Activated T-helper 17 cell treated with anti-CD3 and anti-CD28 coated beads, Interleukin-2, amount 50 U/mL, for 72 hours (primary cell): ENCODE results near the gene PPP1R1C. TPM values are rescaled to one million over a fixed set of nuclear protein-coding genes. Genes with fewer than 3 reads are reported as not detected.

Source experiments
- ATAC-seq: fragments of 150-1000 bp; cut with Tn5 transposase; replicated peaks from 2 replicates; pipeline ENCODE4 v1.10.0; 2021; ENCODE audit warnings: mild to moderate bottlenecking, moderate library complexity
- H3K27ac Mint-ChIP-seq: one replicate; pipeline ENCODE4 v1.8.0; 2022; ENCODE audit warnings: mixed read lengths
- H3K27me3 Mint-ChIP-seq: one replicate; pipeline ENCODE4 v1.8.0; 2022; ENCODE audit warnings: mixed read lengths
- H3K36me3 Mint-ChIP-seq: one replicate; pipeline ENCODE4 v1.8.0; 2022; ENCODE audit warnings: low read depth, mild to moderate bottlenecking, mixed read lengths
- H3K4me1 Mint-ChIP-seq: one replicate; pipeline ENCODE4 v1.8.0; 2022; ENCODE audit warnings: mixed read lengths
- H3K4me3 Mint-ChIP-seq: one replicate; pipeline ENCODE4 v1.8.0; 2022; ENCODE audit warnings: mild to moderate bottlenecking, mixed read lengths
- H3K9me3 Mint-ChIP-seq: one replicate; pipeline ENCODE4 v1.8.0; 2022; ENCODE audit warnings: mixed read lengths
- total RNA-seq, 2 donors: library from RNA; stranded (reverse); gene quantifications; one replicate each; pipeline ENCODE4 v1.2.3, GENCODE V29; 2022

PPP1R1C gene
- total RNA-seq, 2 donors from 2014 or later, result not detected

DNA sequence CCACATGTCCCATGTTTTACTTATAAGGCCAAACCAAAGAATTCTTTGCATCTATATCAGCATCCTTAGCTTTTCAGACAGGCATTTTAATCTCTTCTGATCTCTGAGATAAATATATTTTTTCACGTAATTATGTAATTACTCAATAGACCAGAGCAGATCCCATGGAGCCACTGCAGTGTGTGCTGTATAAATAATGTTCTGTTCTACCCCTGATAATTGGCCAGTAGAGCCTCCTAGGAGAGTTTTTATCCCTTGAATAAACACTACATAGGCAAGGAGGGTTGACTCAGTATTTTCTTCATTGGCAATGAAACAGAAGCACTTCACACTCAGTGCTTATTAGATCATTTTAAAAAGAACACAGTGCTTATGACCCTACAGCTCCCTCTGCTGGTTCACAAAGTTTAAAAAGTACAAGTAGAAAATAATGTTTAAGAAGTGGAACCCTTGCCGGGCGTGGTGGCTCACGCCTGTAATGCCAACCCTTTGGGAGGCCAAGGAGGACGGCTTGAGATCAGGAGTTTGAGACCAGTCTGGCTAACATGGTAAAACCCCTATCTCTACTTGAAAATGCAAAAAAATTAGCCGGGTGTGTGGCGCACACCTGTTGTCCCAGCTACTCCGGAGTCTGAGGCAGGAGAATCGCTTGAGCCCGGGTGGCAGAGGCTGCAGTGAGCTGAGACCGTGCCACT, 91.9 kb downstream of the PPP1R1C start:
- no peaks in the 10 kb centered on the region for H3K9me3 Mint-ChIP-seq
- H3K27ac Mint-ChIP-seq, result no peak overlapping the region
- no peaks in the 10 kb centered on the region for H3K4me1 Mint-ChIP-seq
- no peak overlapping the region for H3K4me3 Mint-ChIP-seq
- no peak for ATAC-seq
- H3K36me3 Mint-ChIP-seq, result no peaks in the 10 kb centered on the region
- peaks cover 7% of the 10 kb centered on the region for H3K27me3 Mint-ChIP-seq

DNA sequence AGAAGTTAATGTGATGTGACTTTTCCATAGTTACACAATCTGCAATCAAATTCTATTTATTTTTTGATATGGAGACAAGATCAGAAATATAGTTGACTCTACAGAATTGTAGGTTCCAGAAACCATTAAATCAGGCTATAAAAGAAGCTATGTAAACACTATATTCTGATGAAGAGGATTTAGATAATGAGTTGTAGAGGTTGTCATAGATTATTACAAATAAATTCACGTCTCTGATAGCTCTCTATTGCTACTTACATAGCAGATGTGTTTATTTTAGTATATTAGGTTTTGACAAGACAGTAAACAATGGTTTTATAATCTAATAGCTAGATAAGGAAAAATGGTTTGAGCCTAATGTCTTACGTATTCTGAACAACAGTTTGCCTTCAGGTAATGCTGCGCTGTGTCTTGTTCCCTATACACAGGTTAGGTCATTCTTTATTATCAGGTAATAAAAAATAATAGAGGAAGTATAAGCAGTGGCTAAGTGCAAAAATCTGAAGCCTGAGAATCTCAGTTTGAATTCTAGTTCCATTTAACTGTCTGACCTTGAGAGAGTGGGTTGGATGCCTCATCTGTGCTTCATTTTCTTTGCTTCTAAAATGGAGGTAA, 93.4 kb downstream of the PPP1R1C start:
- peaks cover 7% of the 10 kb centered on the region for H3K27me3 Mint-ChIP-seq
- no peaks in the 10 kb centered on the region for H3K4me1 Mint-ChIP-seq
- no peaks in the 10 kb centered on the region for H3K36me3 Mint-ChIP-seq
- H3K27ac Mint-ChIP-seq, result no peak overlapping the region
- ATAC-seq, result no peak
- H3K4me3 Mint-ChIP-seq, result no peak overlapping the region
- no peaks in the 10 kb centered on the region for H3K9me3 Mint-ChIP-seq

DNA sequence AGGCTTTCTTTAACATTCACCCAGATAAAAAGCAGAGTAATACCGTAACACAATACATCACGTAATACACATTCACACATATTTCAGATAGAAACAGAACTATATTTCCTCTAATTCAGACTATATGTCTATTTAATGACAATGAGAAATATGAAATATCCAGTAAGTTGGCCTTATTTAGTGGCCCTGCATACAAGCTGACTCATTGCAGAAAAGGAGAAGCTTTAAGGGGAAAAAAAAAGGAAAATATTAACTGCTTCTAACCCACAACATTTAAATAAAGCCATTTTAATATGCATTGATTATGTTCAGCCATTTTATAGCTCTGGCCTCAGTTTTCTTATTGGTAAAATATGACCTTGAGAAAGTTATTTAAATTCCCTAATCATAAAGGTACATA, 94.8 kb downstream of the PPP1R1C start:
- ATAC-seq, result no peak
- no peak overlapping the region for H3K27ac Mint-ChIP-seq
- no peaks in the 10 kb centered on the region for H3K36me3 Mint-ChIP-seq
- H3K27me3 Mint-ChIP-seq, result peaks cover 7% of the 10 kb centered on the region
- no peak overlapping the region for H3K4me3 Mint-ChIP-seq
- no peaks in the 10 kb centered on the region for H3K9me3 Mint-ChIP-seq
- no peaks in the 10 kb centered on the region for H3K4me1 Mint-ChIP-seq

DNA sequence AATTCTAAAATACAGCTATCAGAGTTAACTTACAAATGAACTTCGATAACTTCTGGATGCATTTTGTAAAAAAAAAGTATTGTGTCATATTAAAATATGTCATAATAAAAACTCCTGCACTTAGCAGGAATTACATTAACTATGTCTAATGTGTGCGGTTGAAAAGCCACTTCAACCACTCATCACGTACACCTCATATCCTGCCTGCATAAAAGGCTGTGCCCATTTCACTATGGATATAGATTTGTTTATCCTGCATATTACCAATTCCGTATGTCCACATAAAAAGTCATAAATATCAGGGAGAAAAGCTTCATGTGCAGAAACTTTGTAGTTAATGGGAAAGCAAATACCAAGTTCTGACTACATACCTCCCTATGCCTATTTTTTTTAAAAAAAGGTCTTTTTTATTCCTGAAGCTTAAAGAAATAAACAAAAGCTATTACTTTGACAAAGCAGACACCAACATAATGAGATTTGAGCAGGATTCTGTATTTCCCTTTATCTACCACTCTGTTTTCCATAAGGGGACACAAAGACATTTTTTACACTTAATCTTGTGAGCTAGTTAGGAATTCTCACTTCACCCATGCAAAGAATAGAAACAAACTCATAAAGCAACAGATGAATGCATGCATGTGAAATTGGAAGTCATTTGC, 96.1 kb downstream of the PPP1R1C start:
- H3K27me3 Mint-ChIP-seq, result peaks cover 10% of the 10 kb centered on the region
- no peaks in the 10 kb centered on the region for H3K36me3 Mint-ChIP-seq
- no peaks in the 10 kb centered on the region for H3K4me1 Mint-ChIP-seq
- no peak for ATAC-seq
- H3K4me3 Mint-ChIP-seq, result no peak overlapping the region
- no peak overlapping the region for H3K27ac Mint-ChIP-seq
- no peaks in the 10 kb centered on the region for H3K9me3 Mint-ChIP-seq

DNA sequence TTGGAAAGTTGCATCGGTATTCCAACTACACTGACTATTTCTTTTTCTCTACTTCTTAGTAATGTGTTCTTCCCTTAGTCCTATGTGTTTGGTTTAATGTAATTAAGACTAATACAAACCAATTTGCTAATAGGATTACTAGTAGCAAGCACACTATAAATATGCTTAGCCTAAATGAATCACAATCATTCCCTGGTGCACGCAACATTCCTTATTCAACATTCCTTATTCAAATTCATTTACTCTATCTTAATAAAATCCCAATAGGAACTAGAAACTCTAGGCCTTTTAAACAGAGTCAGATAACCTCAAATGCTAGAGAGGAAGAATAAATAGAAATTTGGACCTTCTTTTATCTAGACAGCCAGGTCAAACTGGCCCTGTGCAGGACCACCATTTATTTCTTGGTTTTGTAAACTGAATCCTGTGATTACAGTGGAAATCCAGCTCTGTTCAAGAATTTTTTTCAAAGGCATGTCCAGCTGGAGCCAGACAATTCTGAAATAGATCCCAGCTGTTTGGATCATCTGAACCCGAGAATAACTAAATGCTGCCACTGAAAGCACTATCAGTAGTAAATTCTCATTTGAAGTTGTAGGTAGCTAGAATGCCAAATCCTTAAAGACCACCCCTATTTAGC, 103.1 kb downstream of the PPP1R1C start:
- peaks cover 14% of the 10 kb centered on the region for H3K27me3 Mint-ChIP-seq
- no peaks in the 10 kb centered on the region for H3K4me1 Mint-ChIP-seq
- no peaks in the 10 kb centered on the region for H3K9me3 Mint-ChIP-seq
- H3K4me3 Mint-ChIP-seq, result no peak overlapping the region
- no peak for ATAC-seq
- no peak overlapping the region for H3K27ac Mint-ChIP-seq
- no peaks in the 10 kb centered on the region for H3K36me3 Mint-ChIP-seq

DNA sequence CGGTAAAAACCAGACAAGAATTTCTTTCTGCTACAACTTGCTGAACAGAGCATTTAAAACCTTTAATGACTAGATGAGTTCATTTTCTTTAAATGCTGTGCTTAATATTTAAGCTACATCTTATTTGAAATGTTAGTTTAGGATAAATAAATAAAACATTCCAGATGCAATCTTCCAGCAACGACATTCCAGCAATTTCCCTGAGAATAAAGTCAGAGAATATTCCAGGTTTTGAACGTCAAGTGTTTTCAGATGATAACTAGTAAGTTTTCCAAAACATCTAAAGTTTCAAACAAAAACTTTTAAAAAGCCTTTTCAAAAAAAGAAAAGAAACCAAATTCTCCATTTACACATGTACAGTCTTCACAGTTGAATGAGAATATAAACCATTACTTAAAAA, 104.8 kb downstream of the PPP1R1C start:
- no peak overlapping the region for H3K27ac Mint-ChIP-seq
- no peak overlapping the region for H3K4me3 Mint-ChIP-seq
- peaks cover 16% of the 10 kb centered on the region for H3K27me3 Mint-ChIP-seq
- H3K36me3 Mint-ChIP-seq, result no peaks in the 10 kb centered on the region
- H3K4me1 Mint-ChIP-seq, result no peaks in the 10 kb centered on the region
- ATAC-seq, result no peak
- H3K9me3 Mint-ChIP-seq, result no peaks in the 10 kb centered on the region

DNA sequence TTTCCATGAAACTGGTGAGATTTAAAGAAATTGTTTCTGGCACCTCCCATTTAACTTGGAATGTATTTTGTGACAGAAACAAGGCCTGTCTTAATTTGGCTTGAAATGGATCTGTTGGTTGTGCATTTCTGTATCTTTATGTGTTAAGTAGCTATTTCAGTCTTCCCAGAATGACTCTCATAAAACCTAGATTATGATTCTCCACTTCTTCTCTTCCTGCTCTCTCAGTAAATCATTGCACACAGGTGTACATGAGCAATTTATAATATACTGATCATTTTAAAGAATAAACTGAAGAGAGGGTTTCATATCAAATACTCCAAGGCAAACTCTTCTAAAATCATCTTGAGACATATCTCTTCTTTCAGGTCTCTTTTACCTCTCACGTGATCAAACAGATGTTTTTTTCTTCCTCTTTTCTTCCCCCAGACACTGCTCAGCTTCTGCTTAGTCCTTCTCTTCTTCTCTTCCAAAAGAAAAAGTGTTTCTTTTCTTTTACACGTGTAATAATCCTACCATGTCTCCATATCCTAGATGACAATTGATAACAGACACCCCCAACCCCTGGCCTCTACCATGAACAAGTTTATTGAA, 112.0 kb downstream of the PPP1R1C start:
- H3K4me3 Mint-ChIP-seq, result no peak overlapping the region
- no peaks in the 10 kb centered on the region for H3K4me1 Mint-ChIP-seq
- no peak for ATAC-seq
- peaks cover 6% of the 10 kb centered on the region for H3K27me3 Mint-ChIP-seq
- no peaks in the 10 kb centered on the region for H3K36me3 Mint-ChIP-seq
- no peaks in the 10 kb centered on the region for H3K9me3 Mint-ChIP-seq
- H3K27ac Mint-ChIP-seq, result no peak overlapping the region

DNA sequence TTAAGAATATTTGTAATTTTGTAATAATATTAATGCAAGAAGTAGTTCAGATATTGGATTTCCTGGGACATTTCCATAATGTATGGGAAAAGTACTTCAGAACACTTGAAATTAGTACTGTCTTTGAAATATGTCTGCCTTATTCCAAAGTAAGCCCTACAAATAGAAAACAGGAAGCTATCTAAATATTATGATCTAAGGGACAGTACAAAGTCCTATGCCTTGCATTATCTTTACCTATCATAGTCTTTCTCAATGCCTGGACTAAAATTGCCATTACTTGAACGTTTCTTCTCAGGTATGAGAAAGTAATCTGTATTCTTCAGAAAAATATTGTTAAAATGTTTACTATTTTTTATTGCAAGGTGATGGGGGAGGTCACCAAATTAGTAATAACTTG, 113.0 kb downstream of the PPP1R1C start:
- Mint-ChIP-seq H3K27ac (no peak overlapping the region), H3K36me3 (no peaks in the 10 kb centered on the region), H3K4me3 (no peak overlapping the region), H3K4me1 (no peaks in the 10 kb centered on the region), H3K9me3 (no peaks in the 10 kb centered on the region), H3K27me3 (peaks cover 3% of the 10 kb centered on the region)
- ATAC-seq, result no peak

DNA sequence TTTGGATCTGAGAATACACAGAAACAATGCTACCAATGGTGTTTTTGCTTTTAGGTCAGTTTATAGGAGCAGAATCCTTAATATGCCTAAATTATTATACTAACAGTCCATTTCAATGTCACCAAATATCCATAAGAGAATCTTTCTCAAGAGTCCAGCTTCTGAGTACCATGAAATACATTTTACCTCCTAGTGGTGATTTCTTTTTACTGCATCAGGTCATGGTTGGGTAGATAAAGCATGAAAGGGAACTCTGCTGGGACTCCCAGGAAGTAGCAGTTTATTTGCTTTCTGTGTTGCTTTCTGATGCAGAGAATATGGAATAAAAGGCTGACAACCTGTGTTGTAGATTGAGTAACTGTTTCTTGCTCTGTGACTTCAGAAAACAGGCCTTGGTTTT, 115.6 kb downstream of the PPP1R1C start:
- H3K4me1 Mint-ChIP-seq, result no peaks in the 10 kb centered on the region
- no peak overlapping the region for H3K4me3 Mint-ChIP-seq
- no peak overlapping the region for H3K27ac Mint-ChIP-seq
- peaks cover 6% of the 10 kb centered on the region for H3K27me3 Mint-ChIP-seq
- no peaks in the 10 kb centered on the region for H3K36me3 Mint-ChIP-seq
- ATAC-seq, result no peak
- H3K9me3 Mint-ChIP-seq, result no peaks in the 10 kb centered on the region

DNA sequence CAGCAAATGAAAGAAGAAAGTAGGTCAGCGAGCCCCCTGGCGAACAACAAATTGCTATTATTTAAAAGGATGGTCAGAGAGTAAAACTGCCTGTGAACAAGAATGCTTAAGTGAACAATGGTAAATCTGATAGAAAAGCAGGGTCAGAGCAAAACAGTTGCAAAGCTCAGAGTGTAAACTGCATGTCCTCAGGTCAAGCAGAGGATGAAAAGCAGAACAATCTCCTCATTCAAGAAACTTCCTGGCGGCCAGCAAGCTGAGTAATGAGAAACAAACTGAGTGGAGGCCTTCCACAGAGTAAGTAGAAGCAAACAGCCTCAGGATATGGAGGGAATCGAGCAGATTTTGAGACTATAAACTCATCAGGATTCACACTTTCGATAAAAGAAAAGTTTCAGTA, 117.9 kb downstream of the PPP1R1C start:
- no peaks in the 10 kb centered on the region for H3K36me3 Mint-ChIP-seq
- no peak overlapping the region for H3K27ac Mint-ChIP-seq
- H3K9me3 Mint-ChIP-seq, result no peaks in the 10 kb centered on the region
- peaks cover 6% of the 10 kb centered on the region for H3K27me3 Mint-ChIP-seq
- H3K4me1 Mint-ChIP-seq, result no peaks in the 10 kb centered on the region
- H3K4me3 Mint-ChIP-seq, result no peak overlapping the region
- ATAC-seq, result no peak

DNA sequence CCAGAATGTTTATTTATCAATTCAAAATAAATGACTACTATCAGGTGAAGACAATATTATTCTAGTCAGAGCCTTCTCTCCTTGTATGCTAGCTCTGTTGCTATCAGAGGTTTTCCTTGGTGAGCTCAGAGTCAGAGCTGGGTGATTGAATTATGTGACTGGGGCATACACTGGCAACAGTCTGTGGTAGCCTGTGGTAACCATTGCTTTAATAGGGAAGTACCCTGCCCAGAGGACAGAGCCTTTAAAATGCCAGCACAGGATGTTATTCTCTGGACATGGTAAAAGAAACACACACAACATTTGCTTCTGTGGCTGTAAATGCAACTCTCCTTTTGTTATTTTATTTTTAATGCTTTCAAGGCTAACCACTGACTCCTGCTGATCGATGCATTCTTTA, 124.7 kb downstream of the PPP1R1C start:
- no peaks in the 10 kb centered on the region for H3K9me3 Mint-ChIP-seq
- no peak for ATAC-seq
- H3K4me1 Mint-ChIP-seq, result no peaks in the 10 kb centered on the region
- H3K27me3 Mint-ChIP-seq, result peaks cover 20% of the 10 kb centered on the region
- no peaks in the 10 kb centered on the region for H3K36me3 Mint-ChIP-seq
- no peak overlapping the region for H3K27ac Mint-ChIP-seq
- no peak overlapping the region for H3K4me3 Mint-ChIP-seq

DNA sequence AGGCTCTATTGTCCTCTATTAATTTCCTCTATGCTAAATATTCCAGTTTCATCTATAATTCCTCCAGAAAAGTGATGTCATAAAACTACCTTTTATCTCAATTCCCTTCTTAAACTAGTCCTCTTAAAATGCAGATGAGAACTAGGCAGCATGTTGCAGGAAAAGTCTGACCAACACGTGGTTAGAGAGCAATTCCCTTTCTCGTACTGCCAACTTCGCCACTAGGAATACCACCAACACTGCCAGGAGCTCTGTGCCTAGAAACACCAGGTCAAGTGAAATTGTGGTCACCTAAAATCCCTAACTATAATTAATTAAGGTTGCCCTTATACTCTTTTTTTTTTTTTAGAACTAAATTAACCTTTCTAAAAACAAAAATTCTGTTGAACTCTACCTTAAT, 127.7 kb downstream of the PPP1R1C start:
- no peaks in the 10 kb centered on the region for H3K9me3 Mint-ChIP-seq
- no peak for ATAC-seq
- H3K27me3 Mint-ChIP-seq, result peaks cover 18% of the 10 kb centered on the region
- no peak overlapping the region for H3K27ac Mint-ChIP-seq
- H3K4me1 Mint-ChIP-seq, result no peaks in the 10 kb centered on the region
- H3K4me3 Mint-ChIP-seq, result no peak overlapping the region
- no peaks in the 10 kb centered on the region for H3K36me3 Mint-ChIP-seq

DNA sequence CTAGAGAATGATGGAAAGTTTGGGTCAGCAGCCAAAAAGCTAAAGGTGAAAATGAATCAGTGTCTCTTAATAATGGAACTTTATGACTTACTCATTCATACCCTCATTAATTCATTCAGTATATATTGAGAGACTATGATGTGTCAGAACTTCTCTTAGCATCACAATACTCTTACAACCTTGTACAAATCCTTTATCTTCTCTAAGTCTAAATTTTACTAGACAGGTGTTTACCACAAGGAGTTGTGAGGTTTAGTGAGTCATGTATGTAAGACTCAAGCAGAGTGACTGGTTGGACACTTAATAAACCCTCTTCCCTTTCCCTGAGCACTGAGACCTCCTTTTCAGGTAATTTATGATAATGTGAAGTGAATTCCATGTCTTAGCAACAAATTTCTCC, 129.6 kb downstream of the PPP1R1C start:
- Mint-ChIP-seq H3K27me3 (peaks cover 17% of the 10 kb centered on the region), H3K27ac (no peak overlapping the region), H3K9me3 (no peaks in the 10 kb centered on the region), H3K36me3 (no peaks in the 10 kb centered on the region), H3K4me3 (no peak overlapping the region), H3K4me1 (no peaks in the 10 kb centered on the region)
- peak; percentile 16 for ATAC-seq

DNA sequence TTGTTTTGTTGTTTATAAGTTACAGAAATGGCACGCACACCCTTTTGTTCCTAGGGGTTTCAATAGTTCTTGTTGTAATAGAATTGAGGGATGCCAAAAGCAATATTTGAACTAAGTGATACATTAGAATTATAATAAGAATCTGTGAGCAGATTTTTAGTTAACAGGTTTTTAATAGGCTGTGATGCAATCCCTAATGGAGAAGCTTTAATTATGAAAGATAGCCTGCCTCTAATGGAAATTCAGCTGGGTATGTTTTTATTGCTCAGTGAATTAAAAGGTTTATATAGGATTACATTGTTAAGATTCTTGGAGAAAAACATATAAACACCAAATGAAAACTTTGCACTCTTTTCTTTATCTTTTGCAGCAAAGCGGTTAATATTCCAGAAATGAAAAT, 131.1 kb downstream of the PPP1R1C start:
- Mint-ChIP-seq H3K27me3 (peaks cover 8% of the 10 kb centered on the region), H3K4me3 (no peak overlapping the region), H3K9me3 (no peaks in the 10 kb centered on the region), H3K4me1 (no peaks in the 10 kb centered on the region), H3K36me3 (no peaks in the 10 kb centered on the region), H3K27ac (no peak overlapping the region)
- no peak for ATAC-seq
